ES-I3 (cell line): Measurements from ENCODE around the gene CNOT6L.

Experiments
- H3K36me3 ChIP-seq: 2 replicates; pipeline ENCODE4 v1.6.1; 2013; ENCODE audit warnings: mild to moderate bottlenecking, low read length, control low read depth, moderate library complexity; ENCODE audit not compliant: insufficient read depth
- H3K4me1 ChIP-seq: 2 replicates; pipeline ENCODE4 v1.6.1; 2013; ENCODE audit warnings: mild to moderate bottlenecking, control low read depth, low read length; ENCODE audit not compliant: insufficient read depth
- H3K9ac ChIP-seq: 2 replicates; pipeline ENCODE4 v1.6.1; 2013; ENCODE audit warnings: low read depth, mild to moderate bottlenecking, low read length, moderate library complexity
- H3K9me3 ChIP-seq: 2 replicates; pipeline ENCODE4 v1.6.1; 2013; ENCODE audit warnings: mild to moderate bottlenecking, low read length, moderate library complexity; ENCODE audit not compliant: control insufficient read depth, insufficient read depth

The CNOT6L gene

GRCh38 chr4:77844363-77844762 lies 25.2 kb upstream of the CNOT6L start:
- Histone ChIP-seq H3K9ac (no peak overlapping the region), H3K36me3 (no peaks in the 10 kb centered on the region), H3K9me3 (no peaks in the 10 kb centered on the region), H3K4me1 (peaks cover 9% of the 10 kb centered on the region; the same call in 1 of the 2 replicates)

- Histone ChIP-seq H3K9ac (no peak overlapping the region; the same call in 1 of the 2 replicates), H3K36me3 (no peaks in the 10 kb centered on the region), H3K4me1 (peaks cover 9% of the 10 kb centered on the region; the same call in 1 of the 2 replicates), H3K9me3 (no peaks in the 10 kb centered on the region)
Measured at GRCh38 chr4:77843628-77844027, 24.5 kb upstream of the CNOT6L start.

- H3K4me1 ChIP-seq = no peaks in the 10 kb centered on the region
Measured at GRCh38 chr4:77834403-77834802, 15.2 kb upstream of the CNOT6L start.

DNA sequence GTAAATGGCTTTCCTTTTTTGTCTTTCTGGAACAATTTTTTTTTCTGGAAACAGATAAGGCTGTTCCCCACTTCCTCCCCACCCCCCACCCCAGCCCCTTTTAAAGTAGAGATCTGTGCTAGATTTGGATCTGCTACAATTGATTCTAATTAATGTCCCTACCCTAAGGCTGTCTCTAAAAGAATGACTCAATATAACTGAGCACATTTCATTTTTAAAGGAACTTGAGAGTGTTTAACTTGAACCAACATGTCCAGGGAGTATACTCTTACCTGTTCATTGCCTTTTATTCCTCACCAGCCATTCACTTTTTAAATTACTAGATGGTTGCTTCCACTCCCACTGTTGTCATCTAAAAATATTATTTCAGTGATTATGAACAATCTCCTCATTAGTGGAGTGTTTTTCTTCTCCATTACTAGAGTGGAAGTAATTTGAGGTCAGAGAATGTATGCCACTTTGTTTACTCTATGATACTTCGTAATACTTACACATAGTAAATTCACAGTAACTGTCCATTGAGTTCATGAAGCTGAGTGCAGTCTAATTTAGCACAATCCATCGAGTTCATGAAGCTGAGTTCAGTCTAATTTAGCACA lies 14.1 kb upstream of the CNOT6L start:
- Histone ChIP-seq H3K9ac (no peak overlapping the region), H3K9me3 (no peaks in the 10 kb centered on the region), H3K36me3 (no peaks in the 10 kb centered on the region), H3K4me1 (no peaks in the 10 kb centered on the region)

More at GRCh38 chr4:77834403-77834802, 15.2 kb upstream of the CNOT6L start:
- H3K9me3 ChIP-seq = no peaks in the 10 kb centered on the region
- H3K9ac ChIP-seq = no peak overlapping the region
- H3K36me3 ChIP-seq = no peaks in the 10 kb centered on the region

- no peak overlapping the region for H3K9ac ChIP-seq
- H3K36me3 ChIP-seq = no peaks in the 10 kb centered on the region
- H3K4me1 ChIP-seq = no peaks in the 10 kb centered on the region
- H3K9me3 ChIP-seq = no peaks in the 10 kb centered on the region
Measured at GRCh38 chr4:77827343-77827742, 8.2 kb upstream of the CNOT6L start.

DNA sequence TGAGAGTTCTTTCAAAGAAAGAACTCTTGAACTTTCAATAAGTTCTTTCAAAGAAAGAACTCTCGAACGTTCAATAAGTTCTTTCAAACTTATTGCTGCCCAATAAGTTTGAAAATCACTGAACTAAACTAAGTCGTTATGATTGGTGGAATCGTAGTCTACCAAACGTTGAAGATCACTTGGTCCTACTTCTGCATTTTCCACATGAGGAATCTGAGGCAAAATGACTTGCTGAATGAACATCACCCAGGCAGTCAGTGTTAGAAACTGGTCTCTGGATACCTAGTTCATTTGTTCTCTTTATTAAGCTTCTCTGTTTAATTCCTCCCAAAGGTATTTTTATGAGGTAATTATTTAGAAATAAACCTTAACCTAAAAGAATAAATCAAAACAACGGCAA lies 7.1 kb upstream of the CNOT6L start:
- no peaks in the 10 kb centered on the region for H3K9me3 ChIP-seq
- H3K9ac ChIP-seq = no peak overlapping the region
- H3K36me3 ChIP-seq = no peaks in the 10 kb centered on the region
- no peaks in the 10 kb centered on the region for H3K4me1 ChIP-seq

GRCh38 chr4:77821775-77822174 lies 2.6 kb upstream of the CNOT6L start:
- H3K9me3 ChIP-seq = no peaks in the 10 kb centered on the region
- no peak overlapping the region for H3K9ac ChIP-seq
- H3K36me3 ChIP-seq = no peaks in the 10 kb centered on the region
- H3K4me1 ChIP-seq = peaks cover 7% of the 10 kb centered on the region

- Histone ChIP-seq H3K9me3 (no peaks in the 10 kb centered on the region), H3K36me3 (no peaks in the 10 kb centered on the region), H3K9ac (peak overlapping the region; percentile 96), H3K4me1 (peaks cover 7% of the 10 kb centered on the region)
Measured at GRCh38 chr4:77820649-77821561, 1.7 kb upstream of the CNOT6L start.

DNA sequence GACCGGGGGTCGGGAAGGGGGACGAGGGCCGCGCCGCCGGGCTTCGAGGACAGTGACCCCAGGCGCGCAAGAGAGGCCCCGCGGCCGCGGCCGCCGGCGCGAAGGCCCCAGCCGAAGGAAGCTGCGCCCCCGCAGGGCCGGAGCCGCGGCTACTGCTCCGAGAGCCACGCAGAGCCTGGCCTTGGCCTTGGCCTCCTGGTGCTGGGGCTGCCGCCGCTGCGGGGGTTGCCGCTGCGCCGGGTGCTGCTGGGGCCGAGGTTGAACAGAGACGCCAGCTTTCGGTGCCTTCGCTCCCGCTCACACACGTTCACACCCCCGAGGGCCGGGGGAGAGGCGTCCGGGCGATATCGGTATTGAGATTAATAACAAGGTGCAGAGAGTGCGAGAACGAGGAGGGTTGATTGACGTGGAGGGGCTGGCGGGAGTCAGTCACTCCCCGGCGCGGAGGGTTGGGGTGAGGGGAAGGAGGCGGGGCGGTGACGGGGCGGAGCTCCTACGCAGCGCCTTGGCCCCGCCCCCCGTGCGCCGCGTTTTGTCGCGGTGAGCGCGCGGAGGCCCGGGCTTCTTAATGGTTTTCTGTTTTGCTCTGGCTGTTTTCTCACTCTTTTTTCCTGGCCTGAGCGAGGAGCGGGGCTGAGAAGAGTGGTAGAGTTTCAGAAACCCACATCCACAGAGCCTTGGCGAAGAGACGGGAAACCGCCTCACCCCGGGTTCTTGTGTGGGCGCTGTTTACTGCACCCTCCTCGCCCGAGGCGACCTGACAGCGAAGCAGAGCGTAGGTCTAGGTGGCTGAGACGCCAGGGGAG lies 878 bp upstream of the CNOT6L start:
- peak overlapping the region; percentile 96 for H3K9ac ChIP-seq
- H3K9me3 ChIP-seq = no peaks in the 10 kb centered on the region
- H3K4me1 ChIP-seq = peaks cover 7% of the 10 kb centered on the region
- H3K36me3 ChIP-seq = no peaks in the 10 kb centered on the region

DNA sequence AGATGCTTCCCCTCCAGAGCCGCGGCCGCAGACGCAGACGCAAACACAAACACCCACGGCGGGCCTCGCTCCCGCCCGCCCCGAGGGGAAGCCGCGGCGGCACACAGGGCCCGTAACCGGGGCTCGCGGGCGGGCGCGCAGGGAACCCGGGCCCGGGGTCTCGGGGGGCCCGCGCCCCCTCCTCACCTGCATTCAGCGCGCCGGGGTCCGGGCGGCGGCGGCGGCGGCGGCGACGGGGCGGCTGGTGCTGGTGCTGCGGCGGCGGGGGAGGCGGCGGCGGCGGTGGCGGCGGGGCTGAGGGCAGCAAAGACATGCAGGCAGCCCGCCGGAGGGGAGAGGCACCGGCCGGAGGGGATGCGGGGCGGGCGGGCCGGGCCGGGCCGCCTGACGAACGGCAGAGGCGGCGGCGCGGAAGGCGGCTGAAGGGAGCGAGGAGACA lies 255 bp upstream of the CNOT6L start:
- no peaks in the 10 kb centered on the region for H3K36me3 ChIP-seq
- H3K9me3 ChIP-seq = no peaks in the 10 kb centered on the region
- H3K4me1 ChIP-seq = peaks cover 7% of the 10 kb centered on the region
- peak overlapping the region; percentile 96 for H3K9ac ChIP-seq

- Histone ChIP-seq H3K36me3 (no peaks in the 10 kb centered on the region), H3K9ac (peak overlapping the region; percentile 65), H3K4me1 (peaks cover 7% of the 10 kb centered on the region), H3K9me3 (no peaks in the 10 kb centered on the region)
Measured at GRCh38 chr4:77818073-77818601, 1.0 kb downstream of the CNOT6L start.

DNA sequence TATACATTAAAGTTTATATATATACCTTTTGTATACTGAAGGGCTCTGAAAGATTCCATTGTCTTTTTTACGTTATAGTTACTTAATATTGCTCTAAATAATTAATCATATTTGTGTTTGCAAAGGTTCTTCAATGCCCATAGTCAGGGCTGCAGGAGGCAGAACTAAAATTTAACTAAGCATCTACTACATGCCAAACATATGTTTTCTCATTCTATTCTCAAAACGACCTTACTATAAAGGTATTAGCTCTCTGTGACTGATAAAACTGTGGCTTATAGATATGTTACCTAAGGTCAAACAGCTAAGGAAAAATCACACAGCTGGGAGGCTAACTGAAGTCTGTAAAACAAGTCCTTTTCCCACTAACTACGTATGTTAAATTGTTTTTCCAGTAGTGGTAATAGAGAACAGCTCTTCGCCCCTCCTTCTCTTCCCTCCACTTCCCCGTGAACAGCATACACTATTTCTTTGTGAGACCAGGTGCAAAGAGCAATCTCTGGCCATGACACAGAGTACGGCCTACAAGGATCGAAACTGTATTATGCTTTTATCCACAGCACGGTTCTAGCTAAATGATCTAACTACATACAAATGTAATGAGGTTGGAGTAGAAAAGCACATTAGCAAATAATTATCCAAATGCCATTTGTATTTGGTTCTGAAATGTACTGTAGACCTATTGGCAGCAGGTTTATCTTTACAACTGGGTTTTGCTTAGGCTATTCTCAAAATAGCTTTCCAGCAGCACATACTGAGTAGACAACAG lies 1.7 kb downstream of the CNOT6L start:
- Histone ChIP-seq H3K4me1 (peaks cover 7% of the 10 kb centered on the region), H3K9ac (peak overlapping the region; percentile 65; the same call in 1 of the 2 replicates), H3K9me3 (no peaks in the 10 kb centered on the region), H3K36me3 (no peaks in the 10 kb centered on the region)

DNA sequence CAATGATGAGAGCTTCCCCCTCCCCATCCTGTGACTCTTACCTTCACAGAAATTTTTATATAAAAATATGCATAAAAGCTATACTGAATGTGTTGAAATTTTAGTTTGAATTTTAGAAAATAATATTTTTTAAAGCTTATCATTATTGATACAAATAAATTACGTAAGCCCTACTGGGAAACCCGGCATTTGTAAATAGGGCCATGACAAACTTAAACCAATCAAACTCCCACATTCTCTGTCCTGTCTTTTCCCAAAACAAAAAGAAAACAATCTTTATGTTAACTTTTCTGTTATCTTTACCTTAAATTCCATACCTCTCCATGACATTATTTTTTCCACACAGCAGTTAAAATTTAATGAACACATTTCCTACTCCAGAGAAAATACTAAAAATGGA lies 2.6 kb downstream of the CNOT6L start:
- Histone ChIP-seq H3K4me1 (peaks cover 7% of the 10 kb centered on the region), H3K9ac (no peak overlapping the region), H3K9me3 (no peaks in the 10 kb centered on the region), H3K36me3 (no peaks in the 10 kb centered on the region)
